A204.1 (cell line): ENCODE results near the gene ATP9B.
"Not testable (repeated sequence)": the region's sequence is repeated elsewhere in the genome, so short reads cannot be mapped to it uniquely, and the experiment has no call there.

Experiments
- FAIRE-seq: peaks from 2 replicates; lab custom pipeline; 2012; peaks lifted over from hg19 to GRCh38; lab: Jason Lieb, UNC

ATP9B gene

GRCh38 chr18:79242246-79242645 is 173.1 kb downstream of the ATP9B start:
- FAIRE-seq: no peak

DNA sequence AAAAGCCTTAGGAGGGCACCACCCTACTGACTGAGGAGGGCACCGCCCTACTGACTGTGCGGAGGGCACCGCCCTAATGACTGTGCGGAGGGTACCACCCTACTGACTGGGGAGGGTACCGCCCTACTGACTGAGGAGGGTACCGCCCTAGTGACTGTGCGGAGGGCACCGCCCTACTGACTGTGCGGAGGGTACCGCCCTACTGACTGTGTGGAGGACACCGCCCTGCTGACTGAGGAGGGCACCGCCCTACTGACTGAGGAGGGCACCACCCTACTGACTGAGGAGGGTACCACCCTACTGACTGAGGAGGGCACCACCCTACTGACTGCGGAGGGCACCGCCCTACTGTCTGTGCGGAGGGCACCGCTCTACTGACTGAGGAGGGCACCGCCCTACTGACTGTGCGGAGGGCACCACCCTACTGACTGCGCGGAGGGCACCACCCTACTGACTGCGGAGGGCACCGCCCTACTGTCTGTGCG is 176.4 kb downstream of the ATP9B start:
- peak; percentile 80 for FAIRE-seq

GRCh38 chr18:79246309-79247108 is 177.3 kb downstream of the ATP9B start:
- peak; percentile 90 for FAIRE-seq

DNA sequence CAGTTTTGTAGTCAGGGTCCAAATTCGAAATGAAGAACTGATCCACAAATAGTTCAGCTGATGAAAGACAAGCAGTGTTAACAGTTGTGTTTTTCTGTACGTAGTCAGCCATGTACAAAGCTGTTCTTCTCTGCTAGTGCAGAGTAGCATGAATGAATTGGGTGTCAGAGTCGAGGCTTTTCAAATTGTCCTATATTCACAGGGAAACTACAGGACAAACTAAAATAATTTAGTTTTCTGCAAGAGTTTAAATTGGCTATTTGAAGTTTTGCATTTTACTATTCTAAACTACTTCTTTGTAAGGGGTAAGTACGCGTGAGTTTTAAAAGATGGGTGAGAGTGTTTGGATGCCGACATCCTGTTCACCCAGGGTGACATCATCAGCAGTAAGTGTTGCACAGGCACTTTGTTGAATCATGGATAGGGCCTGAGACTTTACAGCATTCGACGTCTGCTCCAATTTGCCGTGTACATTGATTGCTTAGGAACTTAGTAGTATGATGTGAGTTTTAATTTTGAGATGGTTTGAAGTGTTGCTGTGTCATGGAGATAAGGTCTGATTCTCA is 179.4 kb downstream of the ATP9B start:
- FAIRE-seq: no peak

DNA sequence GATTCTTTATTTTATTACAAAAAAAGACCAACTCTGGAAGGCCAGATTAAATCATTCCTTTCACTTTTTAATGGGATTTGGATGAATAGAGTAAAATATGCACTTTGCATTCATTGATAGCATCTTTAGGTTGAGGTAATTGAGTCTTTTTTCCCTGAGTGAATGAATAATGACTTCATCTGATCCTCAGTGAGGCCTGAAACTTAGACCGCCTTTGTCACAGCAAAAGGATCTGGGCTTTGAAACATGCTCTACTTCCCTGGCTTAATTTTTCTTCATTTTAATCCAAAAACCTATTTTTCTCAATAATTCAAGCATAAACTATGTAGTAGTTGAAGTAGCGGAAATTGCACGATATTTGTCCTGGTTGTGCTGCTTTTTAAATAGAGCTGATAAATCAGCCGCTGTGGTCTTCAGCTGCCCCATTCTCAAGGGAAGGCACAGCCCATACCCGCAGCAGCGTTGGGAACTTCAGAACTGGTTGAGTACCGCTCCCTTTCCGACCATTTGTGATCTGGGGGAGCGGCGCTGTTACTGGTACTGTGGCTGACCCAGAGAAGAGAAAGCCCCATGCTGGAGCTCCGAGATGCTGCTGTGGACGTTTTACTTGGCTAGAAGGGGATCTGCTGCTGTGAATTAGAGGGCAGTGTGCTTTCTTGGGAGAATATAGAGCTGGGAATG is 181.2 kb downstream of the ATP9B start:
- FAIRE-seq: no peak

DNA sequence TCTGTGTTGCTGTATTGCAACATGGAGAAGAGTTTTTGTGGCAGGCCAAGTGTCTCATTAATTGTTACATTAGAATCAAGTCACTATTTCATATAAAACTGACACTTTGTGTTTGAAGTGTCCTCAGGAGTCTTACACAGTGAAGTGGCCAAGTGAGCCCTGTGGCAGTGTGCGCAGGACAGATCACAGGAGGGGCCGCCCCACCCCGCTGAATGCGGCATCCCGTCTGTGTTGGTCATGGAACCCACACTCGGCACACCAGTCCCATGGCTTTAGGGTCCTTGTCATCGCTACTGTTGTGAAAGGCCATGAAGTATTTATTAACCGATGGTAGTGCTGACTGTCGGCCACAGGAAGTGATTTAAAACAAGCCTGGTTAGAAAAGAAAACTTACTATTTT is 181.8 kb downstream of the ATP9B start:
- no peak for FAIRE-seq

DNA sequence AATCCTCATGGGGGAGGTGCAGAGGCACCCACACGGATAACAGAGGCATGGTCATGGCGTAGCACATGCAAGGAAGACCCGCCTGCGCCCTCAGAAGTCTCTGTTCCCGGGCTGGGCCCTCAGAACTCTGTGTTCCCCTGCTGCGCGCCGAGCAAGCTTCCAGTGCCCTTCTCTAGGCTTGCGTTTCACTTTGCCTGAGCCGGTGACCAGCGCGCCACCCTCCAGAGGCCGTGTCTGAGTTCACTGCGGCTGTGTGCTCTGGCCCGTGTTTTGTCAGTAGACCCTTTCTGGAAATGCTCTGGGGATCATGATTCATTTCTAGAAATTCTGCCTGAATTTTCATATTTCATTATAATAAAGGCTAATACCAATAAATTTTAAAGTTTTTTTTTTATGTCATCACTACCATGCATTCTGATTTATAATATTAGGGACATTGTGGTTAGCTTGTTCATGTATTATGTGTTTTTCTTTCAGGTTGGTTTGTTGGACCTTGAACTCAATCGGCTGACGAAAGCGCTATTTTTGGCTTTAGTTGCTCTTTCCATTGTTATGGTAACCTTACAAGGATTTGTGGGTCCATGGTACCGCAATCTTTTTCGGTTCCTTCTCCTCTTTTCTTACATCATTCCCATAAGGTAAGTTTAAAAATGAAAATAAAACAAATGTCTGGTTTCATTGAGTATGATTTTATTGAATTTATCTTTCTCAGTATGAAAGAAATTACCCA is 183.9 kb downstream of the ATP9B start:
- no peak for FAIRE-seq

DNA sequence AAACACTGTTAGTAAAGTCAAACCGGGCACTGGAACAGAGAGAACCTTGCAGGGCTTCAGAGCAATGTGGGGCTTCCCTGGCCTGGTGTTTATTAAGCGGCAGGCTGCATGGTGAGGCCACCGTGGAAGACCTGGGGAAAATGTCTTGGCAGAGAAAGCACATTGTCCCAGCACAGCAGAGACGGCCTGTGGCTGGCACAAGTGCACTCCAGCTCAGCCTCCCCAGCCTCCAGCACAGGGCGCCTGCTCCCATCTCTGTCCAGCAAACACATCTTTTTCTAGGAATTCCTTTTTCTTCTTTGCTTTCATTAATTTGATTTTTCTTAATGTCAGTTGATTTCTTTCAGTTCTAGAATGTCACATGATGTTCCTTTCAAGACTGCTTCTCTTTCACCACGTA is 188.3 kb downstream of the ATP9B start:
- no peak for FAIRE-seq

GRCh38 chr18:79258447-79258846 is 189.3 kb downstream of the ATP9B start:
- no peak for FAIRE-seq

DNA sequence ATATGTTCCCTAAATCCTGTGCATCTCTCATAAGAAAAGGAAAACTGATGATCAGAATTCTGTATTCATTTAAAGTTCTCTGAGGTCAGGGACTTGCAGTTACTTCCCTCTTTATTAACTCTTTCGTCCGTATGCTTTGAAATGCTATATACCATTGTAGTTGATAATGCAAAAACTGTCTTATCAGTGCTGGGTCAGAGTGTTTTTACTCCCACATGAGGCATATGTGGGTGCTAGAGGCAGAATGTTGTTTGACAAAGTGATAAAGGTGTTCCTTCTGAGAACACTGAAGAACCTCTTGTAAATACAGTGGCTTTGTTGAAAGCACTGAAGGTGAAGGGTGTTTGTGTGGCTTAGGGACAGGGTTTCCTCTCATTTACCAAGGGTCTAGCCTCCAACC is 190.0 kb downstream of the ATP9B start:
- no peak for FAIRE-seq

DNA sequence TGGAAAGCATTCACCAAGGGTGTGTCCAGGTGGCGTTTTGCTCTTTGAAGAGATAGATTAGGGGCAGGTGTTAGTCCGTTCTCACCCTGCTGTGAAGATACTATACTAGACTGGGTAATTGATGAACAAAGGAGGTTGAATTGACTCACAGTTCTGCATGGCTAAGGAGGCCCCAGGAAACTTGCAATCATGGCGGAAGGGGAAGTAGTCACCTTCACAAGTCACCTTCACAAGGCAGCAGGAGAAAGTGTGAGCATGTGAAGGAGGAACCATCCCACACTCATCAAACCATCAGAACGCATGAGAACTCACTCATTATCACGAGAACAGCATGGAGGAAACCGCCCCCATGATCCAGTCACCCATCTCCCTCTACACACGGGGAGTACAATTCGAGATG is 190.8 kb downstream of the ATP9B start:
- FAIRE-seq: no peak

DNA sequence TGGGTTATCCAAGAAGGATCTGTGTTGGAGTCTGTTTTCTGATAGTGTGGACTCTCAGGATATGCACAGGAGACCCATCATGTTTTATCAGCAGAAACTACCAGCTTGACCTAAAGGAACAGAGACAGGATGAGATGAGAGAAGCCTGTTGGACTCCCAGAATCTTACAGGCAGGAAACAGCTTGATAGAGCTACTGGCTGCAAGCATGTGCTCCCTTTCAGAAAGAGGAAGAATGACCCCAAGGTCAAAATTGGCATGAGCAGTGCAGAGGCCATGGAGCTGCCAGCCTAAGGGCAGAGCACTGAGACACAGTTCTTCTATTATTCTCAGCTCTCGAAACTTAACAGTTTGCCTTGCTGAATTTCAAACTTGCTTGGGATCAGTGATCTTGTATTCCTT is 191.3 kb downstream of the ATP9B start:
- no peak for FAIRE-seq

DNA sequence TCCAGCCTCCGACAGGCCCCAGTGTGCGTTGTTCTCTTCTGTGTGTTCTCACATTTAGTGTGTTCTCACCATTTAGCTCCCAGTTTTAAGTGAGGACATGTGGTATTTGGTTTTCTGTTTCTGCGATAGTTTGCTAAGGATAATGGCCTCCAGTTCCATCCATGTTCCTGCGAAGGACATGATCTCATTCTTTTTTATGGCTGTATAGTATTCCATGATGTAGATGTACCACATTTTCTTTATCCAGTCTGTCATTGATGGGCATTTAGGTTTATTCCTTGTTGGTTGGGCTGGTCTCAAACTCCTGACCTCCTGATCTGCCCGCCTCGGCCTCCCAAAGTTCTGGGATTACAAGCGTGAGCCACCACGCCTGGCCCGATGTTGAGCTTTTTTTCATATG is 195.9 kb downstream of the ATP9B start:
- not testable (repeated sequence) for FAIRE-seq

- not testable (repeated sequence) for FAIRE-seq
Observed at GRCh38 chr18:79271812-79272211, 202.6 kb downstream of the ATP9B start.

DNA sequence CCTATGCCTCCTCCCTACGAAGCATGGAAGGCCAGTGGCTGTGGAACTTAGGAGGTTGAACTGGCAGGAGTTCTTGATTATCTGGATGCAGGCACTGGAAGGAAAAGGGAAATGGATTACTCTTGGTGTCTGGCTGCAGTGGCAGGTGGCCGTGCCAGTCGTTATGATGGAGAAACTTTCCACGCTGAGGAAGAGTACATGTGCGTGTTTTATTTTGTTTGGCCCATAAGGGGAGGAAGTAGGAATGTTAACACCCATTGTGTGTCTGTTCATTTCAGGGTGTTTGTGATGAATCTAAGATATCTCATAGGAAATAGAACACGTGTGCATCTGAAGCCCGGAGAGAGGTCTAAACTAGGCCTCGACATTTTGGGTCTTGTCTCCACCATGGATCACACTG is 203.7 kb downstream of the ATP9B start:
- no peak for FAIRE-seq

- FAIRE-seq: no peak
Observed at GRCh38 chr18:79274823-79275222, 205.6 kb downstream of the ATP9B start.

DNA sequence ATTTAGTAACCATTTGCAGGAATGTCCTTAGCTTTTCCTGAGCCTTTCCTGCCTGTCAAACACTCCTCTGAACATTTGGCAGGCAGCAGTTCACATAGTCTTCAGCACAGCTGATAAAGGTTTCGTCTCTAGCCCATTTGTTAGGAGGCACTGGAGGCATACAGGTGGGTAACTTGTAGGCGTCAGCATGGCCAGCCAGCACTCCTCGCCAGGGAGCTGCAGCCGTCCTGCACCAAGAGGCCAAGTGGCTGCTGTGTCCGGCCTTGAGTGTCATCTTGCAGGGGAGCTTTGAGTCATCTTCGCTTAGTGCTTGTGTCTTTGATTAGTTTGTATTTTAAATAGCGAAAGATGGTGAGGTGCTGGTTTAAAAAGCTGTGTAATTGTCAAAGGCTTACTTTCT is 206.3 kb downstream of the ATP9B start:
- no peak for FAIRE-seq

DNA sequence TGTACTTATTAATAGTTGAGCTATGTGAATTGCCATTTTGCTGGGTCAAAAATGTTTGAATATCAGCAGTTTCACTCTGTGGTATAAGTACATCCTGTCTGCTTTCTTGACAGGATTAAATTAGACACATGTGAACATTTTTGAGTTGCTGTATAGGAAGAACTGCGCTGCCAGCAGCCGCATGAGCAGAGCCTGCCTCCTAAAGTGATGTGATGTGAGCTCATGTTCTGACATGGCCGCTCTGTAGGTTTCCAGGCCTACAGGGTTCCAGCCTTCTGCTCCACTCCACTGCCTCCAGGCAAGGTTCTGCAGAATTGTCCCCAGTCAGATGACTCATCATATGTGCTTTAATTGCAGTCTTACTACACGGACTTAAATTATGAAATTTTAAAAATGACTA is 206.8 kb downstream of the ATP9B start:
- FAIRE-seq: no peak

GRCh38 chr18:79278896-79279295 is 209.7 kb downstream of the ATP9B start:
- no peak for FAIRE-seq

DNA sequence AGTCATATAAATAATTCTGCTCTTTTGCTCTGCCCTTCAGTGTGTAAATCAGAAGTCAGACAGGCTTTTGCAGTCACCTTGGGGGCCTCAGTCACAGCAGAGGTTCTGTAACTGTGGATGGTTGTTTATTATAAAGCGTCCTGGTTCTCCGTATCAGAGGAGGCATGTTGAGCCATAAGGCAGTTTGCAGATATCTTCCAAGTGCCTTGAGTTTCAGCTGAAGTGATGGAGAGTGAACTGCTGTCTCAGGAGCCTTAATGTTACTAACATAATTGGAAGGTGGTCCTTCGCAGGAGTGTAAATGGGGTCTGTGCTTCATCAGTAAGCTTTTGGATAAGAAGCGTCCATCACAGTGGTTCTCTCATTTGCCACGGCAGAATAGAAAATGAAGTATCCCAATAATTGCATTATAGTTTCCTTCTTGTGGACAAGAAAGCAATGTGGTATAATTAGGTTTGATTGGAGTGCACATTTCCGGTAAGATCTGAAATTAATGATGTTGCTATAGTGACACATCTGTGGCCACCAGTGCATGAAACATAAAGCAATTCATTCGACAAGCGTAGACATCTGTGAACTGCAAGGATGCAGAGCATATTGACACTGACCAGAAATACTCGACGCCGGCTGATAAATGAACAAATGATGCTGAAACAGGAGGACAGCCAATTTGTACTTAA is 214.1 kb downstream of the ATP9B start:
- FAIRE-seq: no peak

DNA sequence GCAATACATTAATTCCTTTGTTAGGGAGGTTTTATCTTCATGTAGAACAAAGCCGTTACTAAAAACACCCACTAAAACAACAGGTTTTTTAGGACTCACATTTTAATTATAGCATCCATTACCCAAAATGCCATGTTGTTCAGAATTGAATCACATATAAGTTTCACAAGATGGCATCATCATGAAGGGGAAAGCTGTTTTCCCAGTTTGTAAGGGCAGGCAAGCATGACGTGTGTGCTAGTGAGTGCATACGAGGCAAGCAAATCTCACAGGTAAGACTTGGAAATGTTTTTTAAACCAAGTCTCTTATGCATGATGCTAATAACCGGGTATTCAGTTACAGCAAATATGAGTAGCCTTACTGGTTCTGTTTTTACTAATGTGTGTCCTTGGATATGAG is 214.7 kb downstream of the ATP9B start:
- FAIRE-seq: no peak

- FAIRE-seq: not testable (repeated sequence)
Observed at GRCh38 chr18:79285191-79285590, 216.0 kb downstream of the ATP9B start.
